Colon (tissue), 2 donors: Measurements from ENCODE around the gene TTC4.

Experiments
- FAIRE-seq: peaks from 2 replicates; lab custom pipeline; 2012; peaks lifted over from hg19 to GRCh38; lab: Jason Lieb, UNC
- donor health status: control.
- donor health status: control.

TTC4 gene, protein sequence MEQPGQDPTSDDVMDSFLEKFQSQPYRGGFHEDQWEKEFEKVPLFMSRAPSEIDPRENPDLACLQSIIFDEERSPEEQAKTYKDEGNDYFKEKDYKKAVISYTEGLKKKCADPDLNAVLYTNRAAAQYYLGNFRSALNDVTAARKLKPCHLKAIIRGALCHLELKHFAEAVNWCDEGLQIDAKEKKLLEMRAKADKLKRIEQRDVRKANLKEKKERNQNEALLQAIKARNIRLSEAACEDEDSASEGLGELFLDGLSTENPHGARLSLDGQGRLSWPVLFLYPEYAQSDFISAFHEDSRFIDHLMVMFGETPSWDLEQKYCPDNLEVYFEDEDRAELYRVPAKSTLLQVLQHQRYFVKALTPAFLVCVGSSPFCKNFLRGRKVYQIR

DNA sequence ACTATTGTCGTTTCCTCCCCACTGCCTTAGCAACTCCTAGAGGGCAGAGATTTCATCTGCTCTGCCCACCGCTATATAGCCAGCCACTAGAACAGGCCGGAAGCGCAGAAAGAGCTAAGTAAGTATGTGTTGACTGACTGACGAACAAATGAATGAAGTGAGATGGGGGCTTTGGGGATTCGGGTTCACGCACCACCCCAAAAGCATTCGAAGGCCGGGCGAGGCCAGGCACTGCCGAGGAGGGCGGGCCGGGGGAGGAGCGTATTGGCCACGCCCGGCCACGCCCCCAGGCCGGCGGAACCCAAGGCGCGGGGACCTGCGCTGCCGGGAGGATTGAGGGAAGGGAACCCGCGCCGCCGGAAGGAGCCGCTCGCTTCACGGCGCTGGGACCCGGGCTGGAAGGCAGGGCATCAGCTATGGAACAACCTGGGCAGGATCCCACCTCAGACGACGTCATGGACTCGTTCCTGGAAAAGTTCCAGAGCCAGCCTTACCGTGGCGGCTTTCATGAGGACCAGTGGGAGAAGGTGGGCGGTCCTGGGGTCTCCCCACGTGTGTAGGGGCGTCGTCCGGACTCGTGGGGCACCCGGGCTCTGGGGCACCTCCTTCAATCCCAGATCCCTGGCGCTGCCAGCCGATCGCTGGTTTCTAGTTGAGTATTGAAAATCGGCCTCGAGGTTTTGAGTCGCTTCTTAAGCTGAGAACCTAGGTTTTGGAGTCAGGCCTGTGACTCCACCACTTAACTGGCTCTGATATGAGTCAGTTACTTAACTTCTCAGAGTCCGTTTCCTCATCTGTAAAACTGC is at the start of gene TTC4:
Gene TTC4, plus strand, starts transcription at position 369 of the 806 bp plus-strand sequence. Its CDS starts 48 bp downstream, at position 417.
- FAIRE-seq, result no peak

GRCh38 chr1:54666333-54666732 is 49.3 kb upstream of the TTC4 start:
- FAIRE-seq, result no peak

DNA sequence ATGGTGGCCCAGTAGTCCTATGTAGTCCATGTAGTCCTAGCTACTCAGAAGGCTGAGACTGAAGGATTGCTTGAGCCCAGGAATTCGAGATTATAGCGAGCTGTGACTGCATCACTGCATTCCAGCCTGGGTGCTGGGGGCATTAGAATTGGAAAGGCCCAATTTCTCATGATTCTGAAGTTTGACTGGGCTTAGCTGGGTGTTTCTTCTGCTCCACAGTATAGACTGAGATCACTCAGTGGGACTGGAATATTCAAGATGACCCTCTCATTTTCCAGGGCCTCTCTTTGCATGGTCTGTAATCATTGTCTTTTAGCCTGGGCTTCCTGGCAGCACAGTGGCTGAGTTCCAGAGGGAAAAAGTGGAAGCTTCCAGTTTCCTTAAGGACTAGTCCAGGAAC is 47.9 kb upstream of the TTC4 start:
- no peak for FAIRE-seq

DNA sequence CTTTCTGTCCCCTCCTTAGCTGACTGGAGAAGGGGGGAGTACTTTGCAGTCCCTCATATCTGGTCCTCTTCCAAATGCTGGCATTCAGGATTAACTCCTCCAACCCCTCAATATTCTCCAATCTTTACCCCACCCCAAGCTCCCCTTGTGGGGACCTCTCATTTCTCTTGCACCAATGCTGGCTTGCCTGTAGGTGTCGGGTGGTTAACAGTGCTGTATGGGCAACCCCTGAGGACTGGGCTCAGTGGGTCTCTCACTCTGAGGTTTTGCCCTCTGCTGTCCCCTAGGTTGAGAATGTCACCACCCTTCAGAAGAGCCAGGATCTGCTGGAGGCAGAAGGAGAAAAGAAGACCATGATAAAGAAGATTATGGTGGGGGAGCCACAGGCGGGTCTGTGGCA is 47.1 kb upstream of the TTC4 start:
- FAIRE-seq, result no peak

GRCh38 chr1:54671985-54672608 is 43.6 kb upstream of the TTC4 start:
- no peak for FAIRE-seq

GRCh38 chr1:54678776-54679643 is 36.7 kb upstream of the TTC4 start:
- FAIRE-seq, result no peak

- no peak for FAIRE-seq
These were observed 36.0 kb upstream of the TTC4 start for GRCh38 chr1:54679706-54680105.

GRCh38 chr1:54680387-54680786 is 35.3 kb upstream of the TTC4 start:
- FAIRE-seq, result no peak

- no peak for FAIRE-seq
These were observed 34.3 kb upstream of the TTC4 start for GRCh38 chr1:54681358-54681757.

- no peak for FAIRE-seq
These were observed 32.2 kb upstream of the TTC4 start for GRCh38 chr1:54683453-54683852.

GRCh38 chr1:54685335-54685905 is 30.2 kb upstream of the TTC4 start:
- no peak for FAIRE-seq

DNA sequence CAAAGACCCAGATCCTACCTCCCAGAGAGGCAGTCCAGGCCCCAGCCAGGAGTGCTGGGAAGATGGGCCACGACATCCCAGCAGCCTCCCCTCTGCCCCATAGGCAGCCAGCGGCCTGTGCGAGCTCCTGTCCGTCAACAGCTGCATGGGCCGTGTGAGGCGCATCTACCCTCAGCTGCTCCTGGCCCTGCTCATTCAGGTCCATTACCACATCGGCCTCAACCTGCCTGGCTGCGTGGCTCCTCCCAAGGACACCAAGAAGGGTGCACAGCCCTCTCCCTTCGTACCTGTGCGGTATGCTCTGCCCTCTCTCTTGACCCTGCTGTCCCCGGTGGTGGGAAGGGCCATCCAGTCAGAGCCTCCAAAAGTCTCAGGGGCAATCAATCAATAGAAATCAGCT is 29.5 kb upstream of the TTC4 start:
- FAIRE-seq, result no peak

GRCh38 chr1:54694771-54695170 is 20.9 kb upstream of the TTC4 start:
- no peak for FAIRE-seq

- no peak for FAIRE-seq
These were observed 20.4 kb upstream of the TTC4 start for GRCh38 chr1:54695221-54695620.

DNA sequence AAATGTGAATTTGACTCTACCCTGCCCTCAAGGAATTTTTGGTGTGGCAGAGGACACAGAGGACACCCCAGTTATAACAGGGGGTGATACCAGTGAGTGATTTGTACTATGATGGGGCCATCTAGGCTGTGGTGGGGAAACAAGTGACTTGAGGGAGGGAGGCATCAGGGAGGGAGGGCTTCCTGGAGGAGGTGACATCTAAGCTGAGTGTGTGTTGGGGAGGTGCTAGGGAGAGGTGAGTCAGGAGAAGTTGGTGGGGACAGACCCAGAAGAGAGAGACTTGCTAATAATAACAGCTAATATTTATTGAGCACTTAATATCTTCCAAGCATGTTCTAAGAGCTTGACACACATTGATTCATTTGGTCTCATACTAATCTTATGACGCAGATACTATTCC is 19.9 kb upstream of the TTC4 start:
- no peak for FAIRE-seq

GRCh38 chr1:54696262-54696661 is 19.4 kb upstream of the TTC4 start:
- FAIRE-seq, result no peak

DNA sequence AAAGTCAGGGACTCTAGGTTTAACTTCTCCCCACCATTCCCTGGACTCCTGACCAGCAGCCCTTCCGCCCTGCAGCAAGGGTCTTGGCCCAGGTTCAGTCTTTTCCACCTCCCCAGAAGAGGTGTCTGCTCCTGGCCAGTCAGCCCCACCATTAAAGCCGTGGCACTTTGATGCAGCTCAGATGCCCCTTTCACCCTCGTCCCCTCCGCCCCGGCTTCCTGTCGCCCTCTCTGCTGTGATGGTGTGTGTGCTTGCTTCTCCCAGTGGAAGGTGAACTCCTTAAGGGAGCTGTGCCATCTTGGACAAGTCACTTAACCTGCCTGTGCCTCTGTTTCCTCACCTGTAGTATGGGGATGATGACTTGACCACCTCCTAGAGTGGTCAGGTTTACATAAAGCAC is 17.8 kb upstream of the TTC4 start:
- FAIRE-seq, result no peak

GRCh38 chr1:54698346-54698745 is 17.3 kb upstream of the TTC4 start:
- FAIRE-seq, result no peak

- FAIRE-seq, result no peak
These were observed 15.6 kb upstream of the TTC4 start for GRCh38 chr1:54699936-54700525.

DNA sequence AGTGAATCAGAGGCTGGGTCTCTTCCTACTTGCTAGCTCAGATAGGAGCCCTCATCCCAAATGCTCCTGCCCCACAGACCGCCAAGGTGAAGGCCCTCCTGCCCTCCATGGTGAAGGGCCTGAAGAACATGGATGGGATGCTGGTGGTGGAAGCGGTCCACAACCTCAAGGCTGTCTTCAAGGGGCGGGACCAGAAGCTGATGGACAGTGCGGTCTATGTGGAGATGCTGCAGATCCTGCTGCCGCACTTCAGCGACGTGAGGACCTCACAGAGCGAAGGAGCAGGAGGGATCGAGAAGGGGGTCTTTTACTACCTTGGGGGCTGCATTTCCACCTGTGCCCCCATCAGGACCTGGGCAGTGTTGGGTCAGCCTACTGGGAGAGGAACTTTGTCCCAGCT is 14.6 kb upstream of the TTC4 start:
- FAIRE-seq, result no peak

DNA sequence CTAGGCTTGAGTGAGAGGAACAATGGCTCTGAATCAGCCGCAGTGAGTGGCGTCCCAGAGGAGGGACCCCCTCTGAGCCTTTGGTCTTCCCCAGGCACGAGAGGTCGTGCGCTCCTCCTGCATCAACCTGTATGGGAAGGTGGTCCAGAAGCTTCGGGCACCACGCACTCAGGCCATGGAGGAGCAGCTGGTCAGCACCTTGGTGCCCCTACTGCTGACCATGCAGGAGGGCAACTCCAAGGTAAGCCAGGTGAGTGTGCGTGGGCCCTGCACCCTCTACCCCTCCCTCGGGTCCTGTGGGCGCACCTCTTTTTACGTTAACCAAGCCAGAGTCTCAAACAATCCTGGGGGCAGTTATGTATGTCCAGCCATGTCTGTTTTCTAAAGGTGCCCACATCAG is 13.7 kb upstream of the TTC4 start:
- FAIRE-seq, result no peak
